Duodenal mucosa (tissue), 2 donors: ENCODE results near the gene C11orf91.

Experiments used
- H3K27ac ChIP-seq: one replicate; pipeline ENCODE4 v1.7.0; 2013; ENCODE audit warnings: low read depth, low read length
- H3K27me3 ChIP-seq, 2 donors: one replicate each; pipeline ENCODE4 v1.7.0; 2013; ENCODE audit warnings: low read length in 2 of 2, control low read depth in 1 of 2; ENCODE audit not compliant: insufficient read depth in 2 of 2, control insufficient read depth in 1 of 2
- H3K36me3 ChIP-seq, 2 donors: one replicate each; pipeline ENCODE4 v1.7.0; 2013; ENCODE audit warnings: low read length in 2 of 2, control low read depth in 1 of 2; ENCODE audit not compliant: insufficient read depth in 2 of 2, control insufficient read depth in 1 of 2
- H3K4me1 ChIP-seq, 2 donors: one replicate each; pipeline ENCODE4 v1.7.0; 2013; ENCODE audit warnings: low read length in 2 of 2, control low read depth in 1 of 2; ENCODE audit not compliant: insufficient read depth in 2 of 2, control insufficient read depth in 1 of 2
- H3K4me3 ChIP-seq, 2 donors: one replicate each; pipeline ENCODE4 v1.7.0; 2013; ENCODE audit warnings: low read length in 2 of 2, low read depth in 1 of 2
- H3K9ac ChIP-seq, 2 donors: one replicate each; pipeline ENCODE4 v1.7.0; 2013; ENCODE audit warnings: low read length in 2 of 2, low read depth in 1 of 2
- H3K9me3 ChIP-seq, 2 donors: one replicate each; pipeline ENCODE4 v1.7.0; 2013; ENCODE audit warnings: low read length in 2 of 2, control low read depth in 1 of 2; ENCODE audit not compliant: control insufficient read depth in 1 of 2

The C11orf91 gene, protein sequence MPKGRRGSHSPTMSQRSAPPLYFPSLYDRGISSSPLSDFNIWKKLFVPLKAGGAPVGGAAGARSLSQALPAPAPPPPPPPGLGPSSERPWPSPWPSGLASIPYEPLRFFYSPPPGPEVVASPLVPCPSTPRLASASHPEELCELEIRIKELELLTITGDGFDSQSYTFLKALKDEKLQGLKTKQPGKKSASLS

DNA sequence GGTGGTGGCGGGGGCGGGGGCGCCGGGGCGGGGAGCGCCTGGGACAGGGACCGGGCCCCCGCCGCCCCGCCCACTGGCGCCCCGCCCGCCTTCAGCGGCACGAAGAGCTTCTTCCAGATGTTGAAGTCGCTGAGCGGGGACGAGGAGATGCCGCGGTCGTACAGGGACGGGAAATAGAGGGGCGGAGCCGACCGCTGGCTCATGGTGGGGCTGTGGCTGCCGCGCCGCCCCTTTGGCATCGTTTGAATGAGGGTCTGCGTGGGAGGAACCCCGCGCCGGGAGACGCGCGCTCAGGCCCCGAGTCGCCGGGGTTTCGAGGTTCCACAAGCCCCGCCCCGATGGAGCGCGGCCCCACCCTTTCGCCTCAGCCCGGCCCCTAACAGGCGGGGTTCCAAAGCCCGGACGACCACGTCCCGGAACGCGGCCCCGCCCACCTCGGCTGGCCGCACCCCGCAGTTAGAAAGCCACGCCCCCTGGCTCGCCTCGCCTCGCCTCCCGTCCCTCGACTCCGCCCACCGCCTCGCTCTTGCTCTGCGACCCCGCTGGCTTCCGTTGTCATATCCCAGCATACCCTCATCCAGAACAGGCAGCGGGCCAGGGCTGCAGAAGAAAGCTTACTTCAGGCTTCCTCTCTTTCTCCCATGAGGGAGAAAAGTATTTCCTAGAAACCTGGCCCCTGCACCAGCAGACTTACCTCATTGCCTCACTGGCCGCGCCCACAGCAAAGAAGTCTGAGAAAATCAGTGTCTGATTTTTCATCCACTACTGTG lies at the start of gene C11orf91:
C11orf91 (minus strand) TSS at position 325 of the 770 bp plus-strand sequence; CDS start at position 239, 86 bp downstream.
- peaks cover 22 to 45% of the 10 kb centered on the region in 2 donors for H3K4me1 ChIP-seq
- peak within 1 kb of the TSS; percentile 74 to 81 for H3K4me3 ChIP-seq
- H3K9ac ChIP-seq, result peak within 1 kb of the TSS; percentile 68 to 75
- H3K27ac ChIP-seq, result peak within 1 kb of the TSS; percentile 83
- H3K9me3 ChIP-seq, result no peaks in the 10 kb centered on the region
- H3K27me3 ChIP-seq, result no peaks in the 10 kb centered on the region
- no peaks in the 10 kb centered on the region for H3K36me3 ChIP-seq

DNA sequence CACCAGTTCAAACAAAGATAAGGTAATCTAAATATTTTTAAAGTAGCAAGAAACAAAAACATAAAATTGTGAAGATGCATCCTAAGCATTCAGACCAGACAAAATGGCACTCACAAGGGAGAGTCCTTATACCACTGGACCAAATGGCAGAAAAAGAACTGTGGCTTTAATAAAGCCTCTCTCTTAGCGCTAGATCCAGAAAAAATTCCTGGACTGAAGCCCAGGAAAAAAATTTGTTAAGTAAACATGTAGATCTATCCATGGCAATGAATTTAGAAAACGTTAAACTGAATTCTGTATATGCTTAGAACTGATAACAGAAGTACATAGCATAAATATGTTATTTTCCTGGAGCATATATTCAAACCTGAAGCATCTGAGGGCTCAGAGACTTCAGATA lies 47.4 kb upstream of the C11orf91 start:
- Histone ChIP-seq H3K9me3 (no peaks in the 10 kb centered on the region), H3K36me3 (peaks cover 5 to 40% of the 10 kb centered on the region in 2 donors), H3K27ac (no peak overlapping the region), H3K9ac (no peak overlapping the region), H3K4me3 (no peak overlapping the region), H3K4me1 (no peaks in the 10 kb centered on the region), H3K27me3 (no peaks in the 10 kb centered on the region)

DNA sequence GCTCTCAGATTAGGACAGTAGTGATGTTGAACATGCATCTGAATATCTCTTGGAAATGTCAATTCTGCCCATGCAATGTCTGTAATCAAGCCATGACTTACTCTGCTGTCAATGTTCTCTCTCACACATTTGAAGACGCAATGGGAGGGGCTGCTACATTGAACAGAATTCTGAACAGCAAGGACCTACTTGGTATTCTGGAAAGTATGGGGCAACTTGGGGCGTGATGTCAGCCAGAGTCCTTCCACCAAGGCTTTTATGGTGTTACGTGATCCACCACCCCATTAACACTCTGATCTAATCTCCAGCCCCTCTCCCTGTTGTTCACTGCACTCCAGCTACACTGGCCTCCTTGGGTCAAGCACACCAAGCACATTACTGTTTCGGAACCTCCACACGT lies 42.7 kb upstream of the C11orf91 start:
- Histone ChIP-seq H3K4me3 (no peak overlapping the region), H3K4me1 (no peaks in the 10 kb centered on the region), H3K9me3 (no peaks in the 10 kb centered on the region), H3K27me3 (no peaks in the 10 kb centered on the region), H3K27ac (no peak overlapping the region), H3K36me3 (peaks cover 0 to 23% of the 10 kb centered on the region in 2 donors), H3K9ac (no peak overlapping the region)

DNA sequence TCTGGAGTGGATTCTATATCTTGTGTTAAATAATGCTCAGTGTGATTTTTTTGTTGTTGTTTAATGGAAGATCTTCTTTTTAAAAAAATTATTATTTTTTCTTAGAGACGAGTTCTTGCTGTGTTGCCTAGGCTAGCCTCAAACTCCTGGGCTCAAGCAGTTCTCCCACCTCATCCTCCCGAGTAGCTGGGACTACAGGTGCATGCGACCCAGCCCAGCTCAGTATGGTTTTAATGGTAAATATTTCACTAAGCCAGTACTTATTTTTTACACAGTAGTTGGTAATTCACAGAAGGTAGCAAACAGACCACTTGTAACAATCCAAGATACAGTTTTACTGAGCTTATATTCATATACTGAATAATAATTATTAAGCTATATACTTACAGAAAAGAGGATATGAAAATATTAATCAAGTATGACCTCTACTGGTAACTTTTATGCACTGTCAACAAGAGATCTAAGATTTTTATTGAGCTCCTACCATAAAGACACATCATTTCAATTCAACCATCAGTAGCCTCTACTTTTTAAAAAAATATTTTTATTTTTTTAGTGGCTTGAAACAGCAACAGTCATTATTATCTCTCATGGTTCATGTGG lies 41.7 kb upstream of the C11orf91 start:
- Histone ChIP-seq H3K9me3 (no peaks in the 10 kb centered on the region), H3K36me3 (peaks cover 0 to 23% of the 10 kb centered on the region in 2 donors), H3K27ac (no peak overlapping the region), H3K27me3 (no peaks in the 10 kb centered on the region), H3K9ac (no peak overlapping the region), H3K4me1 (peaks cover 0 to 2% of the 10 kb centered on the region in 2 donors), H3K4me3 (no peak overlapping the region)

DNA sequence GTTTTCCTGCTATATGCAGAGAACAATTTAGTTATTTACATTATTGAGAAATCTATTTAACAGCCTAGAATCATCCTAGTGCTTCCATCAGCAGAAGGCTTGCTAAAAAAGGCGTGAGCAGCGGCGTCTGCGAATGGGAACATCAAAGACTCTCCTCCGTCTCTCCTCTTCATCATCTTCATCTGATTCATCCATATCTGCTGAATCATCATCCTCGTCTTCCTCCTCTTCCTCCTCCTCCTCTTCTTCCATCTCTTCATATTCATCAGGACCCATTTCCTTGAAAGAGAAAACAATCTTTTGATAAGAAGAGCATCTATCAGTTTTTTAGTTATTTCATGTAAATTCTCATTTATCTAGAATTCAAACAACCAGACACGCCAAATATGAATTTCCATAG lies 41.2 kb upstream of the C11orf91 start:
- peaks cover 0 to 20% of the 10 kb centered on the region in 2 donors for H3K36me3 ChIP-seq
- H3K9ac ChIP-seq, result no peak overlapping the region
- H3K9me3 ChIP-seq, result no peaks in the 10 kb centered on the region
- H3K4me3 ChIP-seq, result no peak overlapping the region
- H3K27ac ChIP-seq, result no peak overlapping the region
- H3K4me1 ChIP-seq, result peaks cover 0 to 8% of the 10 kb centered on the region in 2 donors
- no peaks in the 10 kb centered on the region for H3K27me3 ChIP-seq

DNA sequence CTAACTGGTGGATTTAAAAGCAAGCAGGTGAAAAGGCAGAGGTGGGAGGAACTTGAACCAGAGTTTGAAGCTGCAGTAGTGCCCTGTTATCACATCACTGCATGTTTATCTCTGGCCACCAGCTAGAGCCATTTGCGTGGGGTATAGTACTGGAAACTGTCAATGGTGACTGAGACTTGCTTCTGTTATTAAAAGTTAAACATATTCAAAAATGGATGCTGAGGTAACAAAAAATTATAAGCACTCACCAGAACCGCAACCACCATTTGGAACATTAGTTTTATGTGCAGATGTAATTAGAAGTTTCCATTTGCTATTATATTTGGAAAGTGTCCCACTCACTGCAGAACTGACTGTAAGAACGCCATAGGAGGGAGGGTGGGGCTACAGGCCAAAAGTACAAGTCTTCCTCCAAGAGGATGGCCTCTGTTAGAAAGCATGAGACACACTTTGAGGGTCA lies 36.8 kb upstream of the C11orf91 start:
- Histone ChIP-seq H3K4me3 (no peak overlapping the region), H3K27ac (peak overlapping the region; percentile 17), H3K36me3 (no peaks in the 10 kb centered on the region), H3K4me1 (peaks cover 20 to 24% of the 10 kb centered on the region in 2 donors), H3K9ac (no peak overlapping the region), H3K27me3 (no peaks in the 10 kb centered on the region), H3K9me3 (no peaks in the 10 kb centered on the region)

DNA sequence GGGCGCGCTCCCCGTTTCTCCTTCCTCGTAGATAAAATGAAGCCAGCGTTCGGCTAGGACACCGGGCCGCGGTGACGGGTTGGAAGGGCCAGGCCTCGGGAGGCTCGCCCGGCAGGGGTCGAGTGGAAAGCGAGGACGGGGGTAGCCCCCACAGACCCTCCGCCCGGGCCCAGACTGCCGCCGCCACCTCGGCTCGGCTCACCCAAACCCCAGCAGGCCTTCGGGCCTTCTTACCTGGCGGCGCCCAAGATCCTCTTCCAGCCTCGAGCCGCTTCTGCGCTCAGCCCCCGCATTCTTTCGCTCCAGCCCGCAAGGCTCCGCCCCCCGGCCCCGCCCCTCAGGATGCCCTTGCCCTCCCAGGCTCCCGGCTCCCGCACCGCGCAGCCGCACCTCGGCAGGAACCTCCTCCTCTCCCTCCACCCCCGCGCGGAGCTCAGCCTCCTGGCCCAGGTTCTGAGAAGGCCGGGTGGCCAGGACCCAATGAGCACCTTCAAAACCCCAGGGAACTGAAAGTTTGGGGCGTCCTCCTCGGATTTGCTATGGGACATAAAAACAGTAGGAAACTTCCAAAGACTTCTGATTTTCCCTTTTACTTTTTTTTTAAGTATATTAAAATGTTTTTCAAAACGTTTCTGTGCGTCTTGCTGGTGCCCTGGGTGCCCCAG lies 35.7 kb upstream of the C11orf91 start, which contains the start of gene CD59:
CD59 (minus strand) TSS at position 276 of the 665 bp plus-strand sequence. CDS start 13,978 bp downstream, outside the sequence.
- Histone ChIP-seq H3K4me1 (peaks cover 21 to 28% of the 10 kb centered on the region in 2 donors), H3K27ac (peak within 1 kb of the TSS; percentile 85), H3K9me3 (no peaks in the 10 kb centered on the region), H3K4me3 (peak within 1 kb of the TSS; percentile 71 to 81), H3K36me3 (no peaks in the 10 kb centered on the region), H3K9ac (peak within 1 kb of the TSS; percentile 64 to 80), H3K27me3 (no peaks in the 10 kb centered on the region)

DNA sequence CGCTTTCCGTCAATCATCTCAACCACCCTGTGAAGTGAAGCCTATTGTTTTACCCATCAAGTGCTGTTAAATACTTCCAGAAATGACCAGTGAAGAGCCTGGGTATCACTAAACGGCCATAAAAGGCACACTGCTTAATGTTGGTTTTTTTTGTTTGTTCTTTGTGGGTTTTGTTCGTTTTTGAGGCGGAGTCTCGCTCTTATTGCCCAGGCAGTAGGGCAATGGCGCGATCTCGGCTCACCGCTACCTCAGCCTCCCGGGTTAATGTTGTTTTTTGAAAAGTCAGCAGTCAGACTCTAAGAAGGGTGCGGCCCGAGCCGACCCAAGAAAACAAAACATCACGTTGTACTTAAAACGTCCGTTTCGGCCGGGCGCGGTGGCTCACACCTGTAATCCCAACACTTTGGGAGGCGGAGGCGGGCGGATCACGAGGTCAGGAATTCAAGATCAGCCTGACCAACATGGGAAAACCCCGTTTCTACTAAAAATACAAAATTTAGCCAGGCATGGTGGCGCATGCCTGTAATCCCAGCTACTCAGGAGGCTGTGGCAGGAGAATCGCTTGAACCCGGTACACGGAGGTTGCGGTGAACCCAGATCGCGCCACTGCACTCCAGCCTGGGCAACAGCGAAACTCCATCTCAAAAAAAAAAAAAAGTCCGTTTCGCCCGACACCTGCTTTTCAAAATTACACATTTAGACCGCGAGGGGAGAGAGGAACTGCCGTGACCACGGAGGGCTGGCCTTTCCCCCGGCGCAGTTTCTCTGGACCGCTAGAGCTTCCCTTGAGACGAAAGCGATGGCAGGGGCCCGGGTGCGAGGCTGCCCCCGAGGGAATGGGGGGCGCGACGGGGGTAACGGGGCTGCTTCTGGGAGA lies 34.9 kb upstream of the C11orf91 start:
- no peaks in the 10 kb centered on the region for H3K27me3 ChIP-seq
- H3K9me3 ChIP-seq, result no peaks in the 10 kb centered on the region
- peak overlapping the region; percentile 85 for H3K27ac ChIP-seq
- peak overlapping the region; percentile 64 to 80 for H3K9ac ChIP-seq
- H3K4me3 ChIP-seq, result peak overlapping the region; percentile 71 to 81
- peaks cover 21 to 28% of the 10 kb centered on the region in 2 donors for H3K4me1 ChIP-seq
- H3K36me3 ChIP-seq, result no peaks in the 10 kb centered on the region
